ENCODE data around the gene RNF138. TPM values are rescaled to one million over a fixed set of nuclear protein-coding genes. Genes with fewer than 3 reads are reported as not detected.
"Not testable (repeated sequence)": the region's sequence is repeated elsewhere in the genome, so short reads cannot be mapped to it uniquely, and the experiment has no call there.

Gene RNF138
- total RNA-seq, 1 donor = 204 TPM

GRCh38 chr18:32090831-32091230 lies 843 bp upstream of the RNF138 start:
- not testable (repeated sequence) for H3K9me3 ChIP-seq (ENCODE audit: low read depth, low read length); H3K27me3 ChIP-seq (ENCODE audit: insufficient read depth, low read length); H3K4me3 ChIP-seq (ENCODE audit: low read length)
- H3K4me1 ChIP-seq (ENCODE audit: insufficient read depth, low read length) = peaks cover 52% of the 10 kb centered on the region

GRCh38 chr18:32091325-32091723 lies 350 bp upstream of the RNF138 start:
- H3K9me3 ChIP-seq (ENCODE audit: low read depth, low read length) = no peaks in the 10 kb centered on the region
- no peaks in the 10 kb centered on the region for H3K27me3 ChIP-seq (ENCODE audit: insufficient read depth, low read length)
- H3K4me3 ChIP-seq (ENCODE audit: low read length) = peak overlapping the region; percentile 90
- peaks cover 52% of the 10 kb centered on the region for H3K4me1 ChIP-seq (ENCODE audit: insufficient read depth, low read length)

- Histone ChIP-seq H3K9me3 (ENCODE audit: low read depth, low read length) (no peaks in the 10 kb centered on the region), H3K27me3 (ENCODE audit: insufficient read depth, low read length) (no peaks in the 10 kb centered on the region), H3K4me3 (ENCODE audit: low read length) (peak overlapping the region; percentile 90), H3K4me1 (ENCODE audit: insufficient read depth, low read length) (peaks cover 50% of the 10 kb centered on the region)
Observed at GRCh38 chr18:32092422-32093101, 888 bp downstream of the RNF138 start.

GRCh38 chr18:32093102-32093511 lies 1.4 kb downstream of the RNF138 start:
- no peaks in the 10 kb centered on the region for H3K27me3 ChIP-seq (ENCODE audit: insufficient read depth, low read length)
- H3K4me1 ChIP-seq (ENCODE audit: insufficient read depth, low read length) = peaks cover 52% of the 10 kb centered on the region
- H3K4me3 ChIP-seq (ENCODE audit: low read length) = peak overlapping the region; percentile 90
- no peaks in the 10 kb centered on the region for H3K9me3 ChIP-seq (ENCODE audit: low read depth, low read length)

GRCh38 chr18:32093523-32093922 lies 1.8 kb downstream of the RNF138 start:
- Histone ChIP-seq H3K27me3 (ENCODE audit: insufficient read depth, low read length) (no peaks in the 10 kb centered on the region), H3K4me1 (ENCODE audit: insufficient read depth, low read length) (peaks cover 56% of the 10 kb centered on the region), H3K4me3 (ENCODE audit: low read length) (peak overlapping the region; percentile 90), H3K9me3 (ENCODE audit: low read depth, low read length) (no peaks in the 10 kb centered on the region)

- Histone ChIP-seq H3K9me3 (ENCODE audit: low read depth, low read length) (no peaks in the 10 kb centered on the region), H3K4me3 (ENCODE audit: low read length) (no peak overlapping the region), H3K27me3 (ENCODE audit: insufficient read depth, low read length) (no peaks in the 10 kb centered on the region), H3K4me1 (ENCODE audit: insufficient read depth, low read length) (peaks cover 66% of the 10 kb centered on the region)
Observed at GRCh38 chr18:32095192-32095899, 3.7 kb downstream of the RNF138 start.

- no peaks in the 10 kb centered on the region for H3K27me3 ChIP-seq (ENCODE audit: insufficient read depth, low read length)
- H3K4me1 ChIP-seq (ENCODE audit: insufficient read depth, low read length) = peaks cover 66% of the 10 kb centered on the region
- no peak overlapping the region for H3K4me3 ChIP-seq (ENCODE audit: low read length)
- no peaks in the 10 kb centered on the region for H3K9me3 ChIP-seq (ENCODE audit: low read depth, low read length)
Observed at GRCh38 chr18:32095900-32096229, 4.2 kb downstream of the RNF138 start.

- peaks cover 60% of the 10 kb centered on the region for H3K4me1 ChIP-seq (ENCODE audit: insufficient read depth, low read length)
- H3K27me3 ChIP-seq (ENCODE audit: insufficient read depth, low read length) = no peaks in the 10 kb centered on the region
Observed at GRCh38 chr18:32096946-32097345, 5.3 kb downstream of the RNF138 start.

GRCh38 chr18:32104516-32104915 lies 12.8 kb downstream of the RNF138 start:
- no peaks in the 10 kb centered on the region for H3K27me3 ChIP-seq (ENCODE audit: insufficient read depth, low read length)
- peaks cover 14% of the 10 kb centered on the region for H3K4me1 ChIP-seq (ENCODE audit: insufficient read depth, low read length)
- H3K9me3 ChIP-seq (ENCODE audit: low read depth, low read length) = no peaks in the 10 kb centered on the region
- no peak overlapping the region for H3K4me3 ChIP-seq (ENCODE audit: low read length)

More at GRCh38 chr18:32096946-32097345, 5.3 kb downstream of the RNF138 start:
- Histone ChIP-seq H3K9me3 (ENCODE audit: low read depth, low read length) (no peaks in the 10 kb centered on the region), H3K4me3 (ENCODE audit: low read length) (no peak overlapping the region)

- Histone ChIP-seq H3K4me3 (ENCODE audit: low read length) (no peak overlapping the region), H3K9me3 (ENCODE audit: low read depth, low read length) (no peaks in the 10 kb centered on the region), H3K4me1 (ENCODE audit: insufficient read depth, low read length) (peaks cover 31% of the 10 kb centered on the region), H3K27me3 (ENCODE audit: insufficient read depth, low read length) (no peaks in the 10 kb centered on the region)
Observed at GRCh38 chr18:32110005-32110404, 18.3 kb downstream of the RNF138 start.

GRCh38 chr18:32111706-32112105 lies 20.0 kb downstream of the RNF138 start:
- H3K9me3 ChIP-seq (ENCODE audit: low read depth, low read length) = no peaks in the 10 kb centered on the region
- no peaks in the 10 kb centered on the region for H3K27me3 ChIP-seq (ENCODE audit: insufficient read depth, low read length)
- no peak overlapping the region for H3K4me3 ChIP-seq (ENCODE audit: low read length)
- peaks cover 28% of the 10 kb centered on the region for H3K4me1 ChIP-seq (ENCODE audit: insufficient read depth, low read length)

GRCh38 chr18:32112826-32113225 lies 21.2 kb downstream of the RNF138 start:
- no peaks in the 10 kb centered on the region for H3K9me3 ChIP-seq (ENCODE audit: low read depth, low read length)
- no peaks in the 10 kb centered on the region for H3K27me3 ChIP-seq (ENCODE audit: insufficient read depth, low read length)
- no peak overlapping the region for H3K4me3 ChIP-seq (ENCODE audit: low read length)
- H3K4me1 ChIP-seq (ENCODE audit: insufficient read depth, low read length) = peaks cover 26% of the 10 kb centered on the region

GRCh38 chr18:32114293-32114942 lies 22.7 kb downstream of the RNF138 start:
- H3K4me1 ChIP-seq (ENCODE audit: insufficient read depth, low read length) = peaks cover 19% of the 10 kb centered on the region
- no peak overlapping the region for H3K4me3 ChIP-seq (ENCODE audit: low read length)
- H3K9me3 ChIP-seq (ENCODE audit: low read depth, low read length) = no peaks in the 10 kb centered on the region
- no peaks in the 10 kb centered on the region for H3K27me3 ChIP-seq (ENCODE audit: insufficient read depth, low read length)

- Histone ChIP-seq H3K4me3 (ENCODE audit: low read length) (no peak overlapping the region), H3K27me3 (ENCODE audit: insufficient read depth, low read length) (no peaks in the 10 kb centered on the region), H3K9me3 (ENCODE audit: low read depth, low read length) (no peaks in the 10 kb centered on the region), H3K4me1 (ENCODE audit: insufficient read depth, low read length) (no peaks in the 10 kb centered on the region)
Observed at GRCh38 chr18:32122039-32122438, 30.4 kb downstream of the RNF138 start.

GRCh38 chr18:32126538-32126937 lies 34.9 kb downstream of the RNF138 start:
- no peaks in the 10 kb centered on the region for H3K9me3 ChIP-seq (ENCODE audit: low read depth, low read length)
- H3K4me3 ChIP-seq (ENCODE audit: low read length) = no peak overlapping the region
- H3K27me3 ChIP-seq (ENCODE audit: insufficient read depth, low read length) = no peaks in the 10 kb centered on the region
- H3K4me1 ChIP-seq (ENCODE audit: insufficient read depth, low read length) = no peaks in the 10 kb centered on the region

All from mononuclear cell (primary cell).